SU-DHL-6 (cell line): ENCODE results near the gene C14orf132.

ENCODE experiments used
- CTCF ChIP-seq: fragments of 200-600 bp; sonication (generic); IDR thresholded peaks from one replicate; pipeline ENCODE4 v1.5.1; 2017; ENCODE audit warnings: antibody characterized with exemption, mild to moderate bottlenecking, low read length, moderate library complexity; ENCODE audit not compliant: insufficient read depth, poor library complexity, severe bottlenecking
- EZH2phosphoT487 ChIP-seq: fragments of 200-600 bp; sonication (generic), shearing (Covaris generic); conservative IDR thresholded peaks from 2 replicates; pipeline ENCODE4 v1.6.1; 2018; ENCODE audit warnings: mild to moderate bottlenecking, antibody characterized with exemption, low read length, moderate library complexity, mixed read lengths

GRCh38 chr14:96118391-96118790, 79.2 kb downstream of the C14orf132 start:
- TF ChIP-seq CTCF (no peak), EZH2phosphoT487 (no peak)
